ENCODE results near the gene WIPF1.

The WIPF1 gene

GRCh38 chr2:174522553-174522952, 75.1 kb downstream of the WIPF1 start:
- intact Hi-C loops (cut with DNase I), result loop anchor here (10.0 kb wide), 1 partner anchor 58 kb away; no protein-coding TSS in a partner anchor
- peak in 8 of 42 donors; percentile 7 to 51 (median 18) for DNase-seq

GRCh38 chr2:174518395-174518794, 79.2 kb downstream of the WIPF1 start:
- no peak for DNase-seq
- intact Hi-C loops (cut with DNase I), result no loop called here

GRCh38 chr2:174516501-174517378, 80.9 kb downstream of the WIPF1 start:
- intact Hi-C loops (cut with DNase I), result no loop called here
- no peak for DNase-seq

- intact Hi-C loops (cut with DNase I), result no loop called here
- DNase-seq, result no peak
Measured at GRCh38 chr2:174512345-174512744, 85.3 kb downstream of the WIPF1 start.

- intact Hi-C loops (cut with DNase I), result no loop called here
- no peak for DNase-seq
Measured at GRCh38 chr2:174511580-174512260, 85.9 kb downstream of the WIPF1 start.

- intact Hi-C loops (cut with DNase I), result no loop called here
- DNase-seq, result no peak
Measured at GRCh38 chr2:174510583-174511189, 86.9 kb downstream of the WIPF1 start.
